Eye (tissue), 1 donor: ENCODE data around the gene CD4.
A peak's percentile ranks its signal among the peaks of the same experiment; 100 is the strongest.

Experiments
- DNase-seq: peaks from one replicate; pipeline ENCODE4 v3.0.0-alpha.2; 2015

The CD4 gene

DNA sequence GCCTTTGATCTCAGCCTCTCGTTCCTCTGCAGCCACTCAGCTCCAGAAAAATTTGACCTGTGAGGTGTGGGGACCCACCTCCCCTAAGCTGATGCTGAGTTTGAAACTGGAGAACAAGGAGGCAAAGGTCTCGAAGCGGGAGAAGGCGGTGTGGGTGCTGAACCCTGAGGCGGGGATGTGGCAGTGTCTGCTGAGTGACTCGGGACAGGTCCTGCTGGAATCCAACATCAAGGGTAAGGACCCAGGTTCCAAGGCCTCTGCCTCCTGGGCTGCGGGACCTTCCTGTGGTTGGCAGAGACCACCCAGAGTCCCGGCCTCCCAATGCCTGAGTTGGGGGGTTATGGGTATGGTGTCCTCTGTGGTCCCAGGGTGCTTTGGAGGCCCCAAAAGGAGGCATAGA, 27.8 kb downstream of the CD4 start:
- DNase-seq, result no peak

DNA sequence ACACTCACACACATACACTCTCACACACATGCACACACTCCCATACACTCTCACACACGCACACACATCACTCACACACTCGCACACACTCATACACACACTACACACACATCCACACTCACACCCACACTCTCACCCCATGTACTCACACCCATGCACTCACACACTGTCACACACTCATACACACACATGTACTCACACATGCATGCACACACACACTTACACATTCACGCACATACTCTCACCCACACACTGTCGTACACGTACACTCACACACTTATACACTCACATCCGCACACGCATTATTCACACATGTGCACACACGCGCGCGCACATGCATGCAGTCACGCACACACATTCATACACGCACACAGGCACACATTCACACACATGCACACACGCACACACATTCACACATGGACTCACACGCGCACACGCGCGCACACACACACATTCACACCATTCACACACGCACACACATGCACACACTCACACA, 28.4 kb downstream of the CD4 start:
- no peak for DNase-seq

GRCh38 chr12:6818222-6818621, 28.9 kb downstream of the CD4 start:
- DNase-seq, result peak; percentile 65

DNA sequence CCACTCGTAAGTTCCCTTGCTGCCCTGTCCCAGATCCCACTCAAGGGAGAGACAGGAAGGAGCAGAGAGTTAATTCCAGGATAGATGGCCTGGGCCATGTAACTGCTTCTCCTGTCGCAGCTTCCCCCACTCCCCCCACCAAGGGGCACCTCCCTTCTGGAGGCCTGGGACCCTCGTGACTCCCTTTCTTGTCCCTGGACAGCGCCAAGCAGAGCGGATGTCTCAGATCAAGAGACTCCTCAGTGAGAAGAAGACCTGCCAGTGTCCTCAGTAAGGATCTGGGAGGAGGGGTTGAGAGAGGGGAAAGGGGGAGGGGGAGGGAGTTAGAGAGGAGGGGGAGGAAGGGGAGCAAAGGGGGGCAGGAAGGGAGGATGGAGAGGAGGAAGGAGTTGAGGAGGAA, 29.3 kb downstream of the CD4 start:
- DNase-seq, result peak; percentile 51

DNA sequence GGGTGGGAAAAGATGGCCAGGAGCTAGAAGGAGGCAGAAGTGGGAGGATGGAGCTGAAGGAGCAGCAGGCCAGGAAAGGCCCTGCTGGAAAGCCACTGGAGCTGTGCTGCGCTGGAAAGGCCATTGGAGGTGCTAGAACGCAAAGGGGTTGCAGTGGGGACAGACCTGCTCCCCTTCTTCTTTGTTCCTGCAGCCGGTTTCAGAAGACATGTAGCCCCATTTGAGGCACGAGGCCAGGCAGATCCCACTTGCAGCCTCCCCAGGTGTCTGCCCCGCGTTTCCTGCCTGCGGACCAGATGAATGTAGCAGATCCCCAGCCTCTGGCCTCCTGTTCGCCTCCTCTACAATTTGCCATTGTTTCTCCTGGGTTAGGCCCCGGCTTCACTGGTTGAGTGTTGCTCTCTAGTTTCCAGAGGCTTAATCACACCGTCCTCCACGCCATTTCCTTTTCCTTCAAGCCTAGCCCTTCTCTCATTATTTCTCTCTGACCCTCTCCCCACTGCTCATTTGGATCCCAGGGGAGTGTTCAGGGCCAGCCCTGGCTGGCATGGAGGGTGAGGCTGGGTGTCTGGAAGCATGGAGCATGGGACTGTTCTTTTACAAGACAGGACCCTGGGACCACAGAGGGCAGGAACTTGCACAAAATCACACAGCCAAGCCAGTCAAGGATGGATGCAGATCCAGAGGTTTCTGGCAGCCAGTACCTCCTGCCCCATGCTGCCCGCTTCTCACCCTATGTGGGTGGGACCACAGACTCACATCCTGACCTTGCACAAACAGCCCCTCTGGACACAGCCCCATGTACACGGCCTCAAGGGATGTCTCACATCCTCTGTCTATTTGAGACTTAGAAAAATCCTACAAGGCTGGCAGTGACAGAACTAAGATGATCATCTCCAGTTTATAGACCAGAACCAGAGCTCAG, 30.0 kb downstream of the CD4 start:
- peak; percentile 50 for DNase-seq

GRCh38 chr12:6820166-6820565, 30.8 kb downstream of the CD4 start:
- peak; percentile 82 for DNase-seq

DNA sequence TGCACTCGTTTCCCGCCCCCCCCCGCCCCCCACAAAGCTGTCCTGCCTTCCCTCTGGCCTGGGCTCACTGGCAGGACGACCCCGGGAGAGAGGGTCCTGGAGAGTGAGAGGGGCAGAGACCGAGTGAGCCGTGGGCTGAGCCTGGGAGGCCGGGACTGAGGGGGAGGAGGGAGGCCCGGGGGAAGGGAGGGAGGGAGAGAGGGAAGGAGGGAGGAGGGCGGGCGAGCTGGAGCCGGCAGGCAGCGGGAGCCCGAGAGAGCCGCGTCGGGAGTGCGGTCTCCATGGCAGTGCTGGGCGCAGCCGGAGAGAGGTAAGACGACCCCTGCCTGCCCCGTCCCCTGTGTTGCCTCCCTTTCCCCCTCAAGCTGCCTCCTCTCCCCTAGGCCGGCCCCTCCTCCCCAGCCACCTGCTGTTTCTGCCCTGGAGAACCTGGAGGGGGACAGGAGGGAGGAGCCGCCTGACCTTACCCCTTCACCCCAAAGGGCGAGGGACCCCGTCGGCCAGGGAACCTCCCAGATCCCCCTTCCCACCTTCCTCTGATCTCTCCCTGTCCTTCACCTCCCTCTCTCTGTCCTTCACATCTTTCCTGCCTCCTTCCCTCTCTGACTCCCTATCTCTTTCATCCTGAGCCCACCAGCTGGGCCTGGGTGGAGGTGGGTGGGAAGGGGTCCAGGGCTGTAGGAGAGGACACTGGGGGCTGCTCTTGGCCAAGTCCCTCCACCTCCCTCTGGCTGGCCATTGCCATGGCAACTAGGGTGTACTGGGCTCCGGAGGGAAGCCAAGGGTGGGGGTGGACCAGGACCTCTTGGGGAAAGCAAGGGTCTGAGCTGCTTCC, 32.5 kb downstream of the CD4 start, which contains the start of gene GPR162:
Gene GPR162 (plus strand): TSS at position 231 of the 835 bp plus-strand sequence. CDS start 2,078 bp downstream, outside the sequence.
- DNase-seq, result peak; percentile 94

GRCh38 chr12:6822426-6823135, 33.3 kb downstream of the CD4 start:
- DNase-seq, result no peak

- DNase-seq, result no peak
Observed at GRCh38 chr12:6823182-6824084, 34.1 kb downstream of the CD4 start.

DNA sequence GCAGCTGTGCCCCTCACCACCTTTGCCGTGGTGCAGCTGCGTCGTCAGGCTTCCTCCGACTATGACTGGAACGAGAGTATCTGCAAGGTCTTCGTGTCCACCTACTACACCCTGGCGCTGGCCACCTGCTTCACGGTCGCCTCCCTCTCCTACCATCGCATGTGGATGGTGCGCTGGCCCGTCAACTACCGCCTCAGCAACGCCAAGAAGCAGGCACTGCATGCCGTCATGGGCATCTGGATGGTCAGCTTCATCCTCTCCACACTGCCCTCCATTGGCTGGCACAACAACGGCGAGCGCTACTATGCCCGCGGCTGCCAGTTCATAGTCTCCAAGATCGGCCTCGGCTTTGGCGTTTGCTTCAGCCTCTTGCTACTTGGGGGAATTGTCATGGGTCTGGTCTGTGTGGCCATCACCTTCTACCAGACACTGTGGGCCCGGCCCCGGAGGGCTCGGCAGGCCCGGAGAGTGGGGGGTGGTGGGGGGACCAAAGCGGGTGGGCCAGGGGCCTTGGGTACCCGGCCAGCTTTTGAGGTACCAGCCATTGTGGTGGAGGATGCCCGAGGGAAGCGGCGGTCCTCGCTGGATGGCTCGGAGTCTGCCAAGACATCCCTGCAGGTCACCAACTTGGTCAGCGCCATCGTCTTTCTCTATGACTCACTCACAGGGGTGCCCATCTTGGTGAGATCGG, 34.9 kb downstream of the CD4 start:
- DNase-seq, result peak; percentile 0

DNA sequence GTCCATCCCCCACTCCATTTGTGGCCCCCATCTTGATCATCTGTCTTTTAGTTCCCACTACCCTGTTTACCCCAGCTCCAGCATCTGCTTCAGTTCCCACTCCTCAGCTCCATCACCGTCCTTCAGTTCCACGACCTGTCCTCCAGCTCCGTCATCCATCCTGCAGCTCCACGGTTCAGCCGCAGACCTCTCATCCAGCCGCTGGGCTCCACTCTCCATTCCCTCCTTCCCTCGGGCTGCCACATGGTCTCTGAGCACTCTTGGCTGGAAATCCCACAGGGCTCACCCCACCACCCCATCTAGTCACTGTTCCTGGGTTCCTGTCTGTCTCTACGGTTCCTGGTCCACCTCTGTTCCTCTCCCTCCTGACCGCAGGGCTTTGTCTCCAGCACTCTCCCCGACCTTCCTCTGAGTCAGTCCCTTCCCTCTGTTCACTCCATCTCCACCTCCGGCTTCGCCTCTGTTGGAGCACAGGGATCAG, 35.6 kb downstream of the CD4 start:
- DNase-seq, result no peak

DNA sequence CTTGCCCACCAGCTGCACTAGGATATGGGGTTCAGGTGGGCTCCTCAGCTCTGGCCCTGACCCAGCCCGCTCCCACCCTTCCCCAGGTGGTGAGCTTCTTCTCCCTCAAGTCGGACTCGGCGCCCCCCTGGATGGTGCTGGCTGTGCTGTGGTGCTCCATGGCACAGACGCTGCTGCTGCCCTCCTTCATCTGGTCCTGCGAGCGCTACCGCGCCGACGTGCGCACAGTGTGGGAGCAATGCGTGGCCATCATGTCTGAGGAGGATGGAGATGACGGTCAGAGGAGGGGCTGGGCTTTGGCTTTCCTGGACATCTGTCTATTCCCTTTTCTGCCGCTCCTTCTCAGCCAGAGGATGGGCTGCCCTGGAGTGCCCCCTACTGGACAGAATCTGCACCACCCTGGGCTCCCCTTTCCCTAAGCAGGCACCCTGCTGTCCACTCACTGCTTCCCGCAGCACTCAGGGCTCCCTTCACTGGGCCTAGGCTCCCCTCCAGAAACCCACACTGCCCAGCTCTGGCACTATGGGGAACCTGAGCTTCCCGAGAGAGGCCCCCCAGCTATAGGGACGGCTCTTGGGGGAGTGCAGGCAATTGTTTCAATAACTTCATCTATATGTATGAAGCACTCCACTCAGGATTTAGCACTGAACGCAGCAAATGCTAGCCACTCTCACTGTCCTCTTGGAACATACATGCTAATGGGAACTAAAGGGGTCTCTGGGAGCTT, 36.2 kb downstream of the CD4 start:
- DNase-seq, result peak; percentile 98

DNA sequence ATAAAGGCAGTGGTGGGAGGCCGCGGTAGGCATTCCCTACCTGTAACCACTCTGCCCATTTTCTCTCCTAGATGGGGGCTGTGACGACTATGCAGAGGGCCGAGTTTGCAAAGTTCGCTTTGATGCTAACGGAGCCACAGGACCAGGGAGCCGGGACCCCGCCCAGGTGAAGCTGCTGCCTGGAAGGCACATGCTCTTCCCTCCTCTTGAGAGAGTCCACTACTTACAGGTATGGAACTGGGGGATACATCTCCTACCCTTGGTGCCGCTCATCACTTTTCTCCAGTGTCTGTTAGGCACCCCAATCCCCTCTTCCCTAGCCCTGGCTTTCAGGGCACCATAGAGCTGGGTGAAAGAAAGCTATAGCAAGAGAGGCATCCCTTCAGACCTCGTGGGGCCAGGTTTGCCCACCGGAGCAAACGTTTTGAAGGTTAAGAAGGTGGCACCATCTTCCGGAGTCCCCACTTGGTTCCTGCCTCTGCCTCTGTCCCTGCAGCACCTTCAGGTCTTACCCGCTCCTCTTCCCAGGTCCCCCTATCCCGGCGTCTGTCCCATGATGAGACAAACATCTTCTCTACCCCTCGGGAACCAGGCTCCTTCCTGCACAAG, 36.9 kb downstream of the CD4 start:
- no peak for DNase-seq

DNA sequence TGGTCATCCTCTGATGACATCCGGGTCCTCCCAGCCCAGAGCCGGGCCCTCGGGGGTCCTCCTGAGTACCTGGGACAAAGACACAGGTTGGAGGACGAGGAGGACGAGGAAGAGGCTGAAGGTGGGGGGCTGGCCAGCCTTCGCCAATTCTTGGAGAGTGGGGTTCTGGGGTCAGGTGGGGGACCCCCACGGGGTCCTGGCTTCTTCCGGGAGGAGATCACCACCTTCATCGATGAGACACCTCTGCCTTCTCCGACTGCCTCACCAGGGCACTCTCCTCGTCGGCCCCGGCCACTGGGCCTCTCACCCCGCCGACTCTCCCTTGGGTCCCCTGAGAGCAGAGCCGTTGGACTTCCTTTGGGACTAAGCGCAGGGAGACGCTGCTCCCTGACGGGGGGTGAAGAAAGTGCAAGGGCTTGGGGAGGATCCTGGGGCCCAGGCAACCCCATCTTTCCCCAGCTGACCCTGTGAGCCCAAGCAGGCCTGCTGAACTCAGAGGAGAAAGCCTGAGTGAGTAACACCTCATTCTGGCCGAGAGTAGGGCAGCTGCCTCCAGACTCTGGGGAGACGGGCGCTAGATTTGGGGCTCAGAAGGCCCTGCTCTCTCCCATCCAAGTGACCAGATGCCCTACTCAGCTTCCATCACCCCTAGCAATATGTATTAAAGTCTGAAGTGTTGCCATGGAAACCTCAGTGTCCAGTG, 37.6 kb downstream of the CD4 start:
- no peak for DNase-seq

DNA sequence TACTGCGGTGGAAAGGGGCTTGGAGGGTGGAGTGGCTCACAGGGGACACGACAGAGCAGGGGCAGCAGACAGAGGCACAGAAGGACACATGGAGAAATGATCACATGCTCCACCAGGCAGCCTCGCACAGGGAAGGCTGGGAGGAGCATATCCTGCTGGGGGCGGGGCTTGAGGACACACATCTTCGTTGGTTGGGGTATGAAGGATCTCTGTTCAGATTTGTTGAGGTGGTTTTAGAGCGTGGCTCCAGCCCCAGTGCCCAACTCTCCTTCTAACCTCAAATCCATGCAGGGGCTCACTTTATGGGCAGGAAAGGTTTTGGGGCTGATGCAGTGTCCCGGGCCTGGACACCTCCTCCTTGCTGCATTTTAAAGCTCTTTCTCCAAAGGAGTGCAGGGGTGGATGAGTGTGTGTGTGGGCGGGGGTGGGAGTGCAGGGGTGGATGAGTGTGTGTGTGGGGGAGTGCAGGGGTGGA, 38.1 kb downstream of the CD4 start:
- DNase-seq, result peak; percentile 95

- peak; percentile 91 for DNase-seq
Observed at GRCh38 chr12:6827982-6828780, 38.9 kb downstream of the CD4 start, which contains the start of gene P3H3. Gene P3H3 (plus strand): TSS chr12:6828407. CDS start chr12:6828441, 34 bp downstream.

DNA sequence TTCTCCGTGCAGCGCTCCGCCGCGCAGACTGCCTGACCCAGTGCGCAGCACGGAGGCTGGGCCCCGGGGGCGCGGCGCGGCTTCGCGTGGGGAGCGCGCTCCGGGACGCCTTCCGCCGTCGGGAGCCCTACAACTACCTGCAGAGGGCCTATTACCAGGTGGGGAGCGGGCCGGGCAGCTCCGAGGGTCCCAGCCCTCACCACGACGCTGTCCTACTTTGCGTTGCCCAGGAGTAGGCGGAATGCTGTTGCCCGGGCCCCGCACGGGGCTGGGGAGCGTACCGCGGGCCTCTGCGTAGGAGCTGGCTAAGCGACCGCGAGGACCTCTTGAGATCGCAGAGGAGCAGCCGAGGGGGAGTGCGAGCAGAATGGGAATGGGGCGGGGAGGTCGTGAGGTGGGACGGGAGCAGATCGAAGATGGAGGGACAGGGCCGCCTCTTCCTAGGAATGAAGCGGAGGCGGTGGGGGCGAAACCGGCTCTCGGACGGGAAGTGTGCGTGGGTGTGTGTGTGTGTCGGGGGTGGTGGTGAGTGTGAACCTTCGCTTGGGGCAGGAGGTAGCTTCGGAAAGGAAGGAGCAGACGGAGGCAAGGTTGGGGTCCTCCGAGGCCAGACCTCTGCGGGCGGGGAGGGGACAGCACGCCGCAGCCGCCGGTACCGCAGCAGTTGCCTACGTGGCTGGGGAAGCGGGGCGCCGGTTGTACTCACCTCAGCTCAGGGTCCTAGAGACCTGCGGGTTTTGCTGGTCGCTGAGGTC, 39.6 kb downstream of the CD4 start:
- peak; percentile 86 for DNase-seq
